Activated naive CD4-positive, alpha-beta T cell (primary cell): Measurements from ENCODE around the gene KRTAP24-1.

Experiments
- DNase-seq, 4 experiments: peaks; one replicate each; lab custom pipeline; 2025; lab: John Stamatoyannopoulos, UW

Gene KRTAP24-1

GRCh38 chr21:30234643-30235042 is 48.1 kb downstream of the KRTAP24-1 start:
- no peak for DNase-seq

DNA sequence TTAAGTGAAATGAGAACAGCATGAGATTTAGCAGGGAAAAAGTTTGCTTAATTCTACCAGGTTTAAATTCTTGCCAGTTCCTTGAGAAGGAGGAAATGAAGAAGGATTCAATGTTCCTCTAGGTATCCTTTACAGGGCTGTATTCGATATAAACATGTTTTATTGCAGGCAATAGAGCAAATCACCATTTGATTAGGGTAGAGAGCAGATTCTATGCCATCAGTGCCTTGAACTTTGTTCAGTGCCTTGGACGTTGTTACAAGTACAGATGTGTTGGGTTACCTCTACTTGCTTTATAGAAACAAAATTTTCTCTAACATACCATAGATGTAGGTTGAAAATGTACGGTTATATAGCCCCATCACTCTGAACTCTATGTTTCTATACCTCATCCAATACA is 48.7 kb downstream of the KRTAP24-1 start:
- no peak for DNase-seq

DNA sequence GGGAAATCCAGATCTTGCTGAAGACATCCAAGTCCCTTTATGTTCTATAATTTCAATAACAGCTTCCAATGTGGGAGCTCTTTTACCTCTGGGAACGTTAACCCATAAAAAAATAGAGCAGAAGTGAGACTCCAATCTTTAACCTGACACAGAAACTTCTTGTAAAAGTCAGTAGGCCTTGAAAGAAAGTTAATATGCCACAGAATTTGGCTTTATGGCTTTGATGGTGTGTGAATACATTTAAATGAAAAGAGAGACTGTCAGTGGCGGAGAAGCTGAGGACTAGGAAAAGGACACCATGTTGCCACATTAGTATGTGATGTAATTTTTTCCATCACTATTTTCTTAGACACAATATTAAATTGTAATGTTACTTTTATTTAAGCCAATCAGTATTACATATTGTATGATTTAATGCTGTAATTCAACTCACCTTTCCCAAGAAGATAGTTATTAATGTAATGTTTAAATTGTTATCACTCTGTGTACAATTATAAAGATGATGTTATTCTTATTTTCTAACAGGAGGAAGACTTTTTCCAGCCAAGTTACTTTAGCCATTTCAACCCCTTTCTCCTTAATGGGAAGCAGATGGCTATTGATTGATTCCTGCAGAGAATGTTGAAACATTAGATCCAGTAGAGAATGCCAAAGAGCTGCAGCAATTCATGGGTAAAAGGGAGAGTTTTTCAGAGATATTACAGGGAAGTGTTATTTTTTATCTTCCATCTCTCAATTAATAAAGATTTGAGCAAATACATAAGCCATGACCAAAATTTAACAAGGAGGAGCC is 49.3 kb downstream of the KRTAP24-1 start:
- no peak for DNase-seq

- DNase-seq = no peak
Measured at GRCh38 chr21:30232011-30232410, 50.7 kb downstream of the KRTAP24-1 start.
